ENCODE results near the gene CAMKK1. TPM values are rescaled to one million over a fixed set of nuclear protein-coding genes. Genes with fewer than 3 reads are reported as not detected.
A peak's percentile ranks its signal among the peaks of the same experiment; 100 is the strongest.

The CAMKK1 gene
- total and polyA plus RNA-seq, 2 donors = 5.8 to 13.6 TPM

- H3K4me1 ChIP-seq (ENCODE audit: insufficient read depth) = no peaks in the 10 kb centered on the region
- 67% methylated on average over 2 of the region's 2 CpGs for WGBS
- peaks cover 2% of the 10 kb centered on the region for H3K36me3 ChIP-seq (ENCODE audit: insufficient read depth)
- no peak overlapping the region for H3K4me3 ChIP-seq (ENCODE audit: low read depth, low read length)
- peak overlapping the region; percentile 85 for H3K27ac ChIP-seq (ENCODE audit: low read depth)
- DNase-seq (ENCODE audit: extremely low spot score) = no peak
These were observed 5.5 kb downstream of the CAMKK1 start for GRCh38 chr17:3887394-3887793.

- Histone ChIP-seq H3K4me3 (ENCODE audit: low read depth, low read length) (no peak overlapping the region), H3K36me3 (ENCODE audit: insufficient read depth) (peaks cover 2% of the 10 kb centered on the region), H3K4me1 (ENCODE audit: insufficient read depth) (no peaks in the 10 kb centered on the region), H3K27ac (ENCODE audit: low read depth) (peak overlapping the region; percentile 85)
- WGBS = 84% methylated on average over 10 of the region's 10 CpGs
- DNase-seq (ENCODE audit: extremely low spot score) = no peak
These were observed 6.1 kb downstream of the CAMKK1 start for GRCh38 chr17:3886776-3887175.

GRCh38 chr17:3885970-3886369 lies 6.9 kb downstream of the CAMKK1 start:
- DNase-seq (ENCODE audit: extremely low spot score) = no peak
- 83% methylated on average over 4 of the region's 4 CpGs for WGBS
- Histone ChIP-seq H3K27ac (ENCODE audit: low read depth) (no peak overlapping the region), H3K36me3 (ENCODE audit: insufficient read depth) (peaks cover 2% of the 10 kb centered on the region), H3K4me1 (ENCODE audit: insufficient read depth) (no peaks in the 10 kb centered on the region), H3K4me3 (ENCODE audit: low read depth, low read length) (no peak overlapping the region)

GRCh38 chr17:3885271-3885670 lies 7.6 kb downstream of the CAMKK1 start:
- WGBS = 73% methylated on average over 14 of the region's 14 CpGs
- Histone ChIP-seq H3K27ac (ENCODE audit: low read depth) (no peak overlapping the region), H3K4me1 (ENCODE audit: insufficient read depth) (no peaks in the 10 kb centered on the region)

GRCh38 chr17:3884188-3884587 lies 8.7 kb downstream of the CAMKK1 start:
- peaks cover 2% of the 10 kb centered on the region for H3K36me3 ChIP-seq (ENCODE audit: insufficient read depth)
- WGBS = 87% methylated on average over 12 of the region's 12 CpGs
- no peaks in the 10 kb centered on the region for H3K4me1 ChIP-seq (ENCODE audit: insufficient read depth)
- H3K27ac ChIP-seq (ENCODE audit: low read depth) = no peak overlapping the region
- no peak for DNase-seq (ENCODE audit: extremely low spot score)
- H3K4me3 ChIP-seq (ENCODE audit: low read depth, low read length) = no peak overlapping the region

More at GRCh38 chr17:3885271-3885670, 7.6 kb downstream of the CAMKK1 start:
- DNase-seq (ENCODE audit: extremely low spot score) = no peak
- Histone ChIP-seq H3K4me3 (ENCODE audit: low read depth, low read length) (no peak overlapping the region), H3K36me3 (ENCODE audit: insufficient read depth) (peaks cover 2% of the 10 kb centered on the region)

GRCh38 chr17:3882276-3882675 lies 10.6 kb downstream of the CAMKK1 start:
- peaks cover 2% of the 10 kb centered on the region for H3K36me3 ChIP-seq (ENCODE audit: insufficient read depth)
- WGBS = 88% methylated on average over 4 of the region's 4 CpGs
- DNase-seq (ENCODE audit: extremely low spot score) = no peak

GRCh38 chr17:3880983-3881382 lies 11.9 kb downstream of the CAMKK1 start:
- DNase-seq (ENCODE audit: extremely low spot score) = no peak
- no peak overlapping the region for H3K4me3 ChIP-seq (ENCODE audit: low read depth, low read length)
- no peaks in the 10 kb centered on the region for H3K4me1 ChIP-seq (ENCODE audit: insufficient read depth)
- WGBS = 92% methylated on average over 7 of the region's 7 CpGs
- no peak overlapping the region for H3K27ac ChIP-seq (ENCODE audit: low read depth)
- peaks cover 2% of the 10 kb centered on the region for H3K36me3 ChIP-seq (ENCODE audit: insufficient read depth)

More at GRCh38 chr17:3882276-3882675, 10.6 kb downstream of the CAMKK1 start:
- Histone ChIP-seq H3K4me3 (ENCODE audit: low read depth, low read length) (no peak overlapping the region), H3K4me1 (ENCODE audit: insufficient read depth) (no peaks in the 10 kb centered on the region), H3K27ac (ENCODE audit: low read depth) (no peak overlapping the region)

GRCh38 chr17:3879591-3880417 lies 13.0 kb downstream of the CAMKK1 start:
- DNase-seq (ENCODE audit: extremely low spot score) = no peak
- no peak overlapping the region for H3K4me3 ChIP-seq (ENCODE audit: low read depth, low read length)
- WGBS = 41% methylated on average over 25 of the region's 25 CpGs
- H3K27ac ChIP-seq (ENCODE audit: low read depth) = no peak overlapping the region
- no peaks in the 10 kb centered on the region for H3K4me1 ChIP-seq (ENCODE audit: insufficient read depth)
- H3K36me3 ChIP-seq (ENCODE audit: insufficient read depth) = peaks cover 2% of the 10 kb centered on the region

- peaks cover 2% of the 10 kb centered on the region for H3K36me3 ChIP-seq (ENCODE audit: insufficient read depth)
- H3K4me3 ChIP-seq (ENCODE audit: low read depth, low read length) = no peak overlapping the region
- WGBS = 32% methylated on average over 5 of the region's 5 CpGs
- no peak for DNase-seq (ENCODE audit: extremely low spot score)
- no peaks in the 10 kb centered on the region for H3K4me1 ChIP-seq (ENCODE audit: insufficient read depth)
- no peak overlapping the region for H3K27ac ChIP-seq (ENCODE audit: low read depth)
These were observed 13.7 kb downstream of the CAMKK1 start for GRCh38 chr17:3879186-3879585.

- no peak for DNase-seq (ENCODE audit: extremely low spot score)
- H3K36me3 ChIP-seq (ENCODE audit: insufficient read depth) = no peaks in the 10 kb centered on the region
- 91% methylated on average over 8 of the region's 8 CpGs for WGBS
- no peaks in the 10 kb centered on the region for H3K4me1 ChIP-seq (ENCODE audit: insufficient read depth)
- H3K27ac ChIP-seq (ENCODE audit: low read depth) = no peak overlapping the region
- no peak overlapping the region for H3K4me3 ChIP-seq (ENCODE audit: low read depth, low read length)
These were observed 15.6 kb downstream of the CAMKK1 start for GRCh38 chr17:3877220-3877619.

- no peak overlapping the region for H3K4me3 ChIP-seq (ENCODE audit: low read depth, low read length)
- WGBS = 94% methylated on average over 7 of the region's 7 CpGs
- DNase-seq (ENCODE audit: extremely low spot score) = no peak
- H3K4me1 ChIP-seq (ENCODE audit: insufficient read depth) = no peaks in the 10 kb centered on the region
- H3K27ac ChIP-seq (ENCODE audit: low read depth) = no peak overlapping the region
- H3K36me3 ChIP-seq (ENCODE audit: insufficient read depth) = no peaks in the 10 kb centered on the region
These were observed 17.5 kb downstream of the CAMKK1 start for GRCh38 chr17:3875317-3875716.

- Histone ChIP-seq H3K36me3 (ENCODE audit: insufficient read depth) (no peaks in the 10 kb centered on the region), H3K27ac (ENCODE audit: low read depth) (no peak overlapping the region), H3K4me3 (ENCODE audit: low read depth, low read length) (no peak overlapping the region), H3K4me1 (ENCODE audit: insufficient read depth) (no peaks in the 10 kb centered on the region)
- WGBS = 92% methylated on average over 10 of the region's 10 CpGs
- no peak for DNase-seq (ENCODE audit: extremely low spot score)
These were observed 19.0 kb downstream of the CAMKK1 start for GRCh38 chr17:3873862-3874261.

- 59% methylated on average over 11 of the region's 11 CpGs for WGBS
- no peaks in the 10 kb centered on the region for H3K36me3 ChIP-seq (ENCODE audit: insufficient read depth)
- DNase-seq (ENCODE audit: extremely low spot score) = no peak
- no peak overlapping the region for H3K27ac ChIP-seq (ENCODE audit: low read depth)
- no peak overlapping the region for H3K4me3 ChIP-seq (ENCODE audit: low read depth, low read length)
- H3K4me1 ChIP-seq (ENCODE audit: insufficient read depth) = no peaks in the 10 kb centered on the region
These were observed 22.0 kb downstream of the CAMKK1 start for GRCh38 chr17:3870871-3871306.

GRCh38 chr17:3867606-3868005 lies 25.2 kb downstream of the CAMKK1 start:
- no peak for DNase-seq (ENCODE audit: extremely low spot score)
- WGBS = 77% methylated on average over 11 of the region's 11 CpGs
- no peak overlapping the region for H3K4me3 ChIP-seq (ENCODE audit: low read depth, low read length)
- H3K4me1 ChIP-seq (ENCODE audit: insufficient read depth) = no peaks in the 10 kb centered on the region
- no peak overlapping the region for H3K27ac ChIP-seq (ENCODE audit: low read depth)
- no peaks in the 10 kb centered on the region for H3K36me3 ChIP-seq (ENCODE audit: insufficient read depth)

Data from urinary bladder (tissue), 4 donors.